GM19238 (cell line): ENCODE measurements around the gene PSPN.

ENCODE experiments used
- DNase-seq: peaks from one replicate; pipeline ENCODE4 v3.0.0; 2011; ENCODE audit warnings: low spot score; ENCODE audit not compliant: insufficient read length

PSPN gene, protein sequence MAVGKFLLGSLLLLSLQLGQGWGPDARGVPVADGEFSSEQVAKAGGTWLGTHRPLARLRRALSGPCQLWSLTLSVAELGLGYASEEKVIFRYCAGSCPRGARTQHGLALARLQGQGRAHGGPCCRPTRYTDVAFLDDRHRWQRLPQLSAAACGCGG

DNA sequence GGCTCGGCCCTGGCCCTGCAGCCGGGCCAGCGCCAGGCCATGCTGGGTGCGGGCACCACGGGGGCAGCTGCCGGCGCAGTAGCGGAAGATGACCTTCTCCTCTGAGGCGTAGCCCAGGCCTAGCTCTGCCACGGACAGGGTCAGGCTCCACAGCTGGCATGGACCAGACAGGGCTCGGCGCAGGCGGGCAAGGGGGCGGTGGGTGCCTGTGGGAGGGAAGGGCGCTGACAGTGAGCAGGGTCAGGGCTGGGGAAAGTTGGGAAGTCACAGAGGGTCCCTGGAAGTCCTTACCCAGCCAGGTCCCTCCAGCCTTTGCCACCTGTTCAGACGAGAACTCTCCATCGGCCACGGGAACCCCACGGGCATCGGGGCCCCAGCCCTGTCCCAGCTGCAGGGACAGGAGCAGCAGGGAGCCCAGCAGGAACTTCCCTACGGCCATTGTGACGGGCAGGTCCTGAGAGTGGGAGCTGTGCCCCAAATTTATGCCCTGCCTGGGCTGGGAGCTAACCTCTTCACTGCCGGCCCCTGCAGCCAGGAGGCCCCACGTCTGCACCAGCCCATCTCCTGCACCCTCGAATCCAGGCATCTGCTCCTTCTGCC lies at the start of gene PSPN:
Gene PSPN (minus strand): TSS at position 523 of the 600 bp plus-strand sequence. CDS start 84 bp downstream, at position 439.
- no peak for DNase-seq

DNA sequence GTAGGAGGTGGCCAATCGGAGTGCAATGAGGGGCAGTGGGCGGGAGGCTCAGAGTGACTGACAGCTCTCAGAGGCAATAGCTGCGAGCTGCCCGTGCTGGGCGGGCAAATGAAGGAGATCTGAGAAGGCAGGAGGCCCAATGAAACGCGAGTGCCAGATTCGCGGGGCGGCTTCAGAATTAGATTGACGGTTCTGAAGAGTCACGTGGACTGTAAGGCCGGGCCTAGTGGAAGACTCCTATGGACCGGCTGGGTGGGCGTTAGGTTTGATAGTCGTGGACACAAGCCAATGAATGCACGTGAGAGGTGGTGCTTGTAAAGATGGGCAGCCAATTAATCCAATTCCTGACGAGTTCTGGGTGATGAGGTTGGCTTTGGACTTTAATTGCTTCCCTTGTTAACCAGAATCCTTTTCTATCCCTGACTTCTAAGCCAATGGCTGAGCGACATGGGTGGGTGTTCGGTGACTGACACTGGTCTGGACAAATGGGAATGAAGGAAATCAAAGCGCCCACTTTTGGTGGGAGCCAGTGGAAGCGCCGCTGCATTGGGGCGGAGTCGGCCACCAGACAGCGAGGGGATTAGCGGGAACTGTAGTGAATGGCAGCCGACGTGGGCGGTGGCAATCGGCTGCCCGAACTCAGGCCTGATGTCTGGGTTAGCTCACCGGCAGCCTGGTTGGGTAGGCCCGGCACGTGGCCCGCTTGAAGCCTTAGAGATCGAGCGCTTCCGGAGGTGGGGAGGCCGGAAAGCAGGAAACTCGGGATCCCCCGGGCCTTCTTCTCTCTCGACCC lies 49.4 kb upstream of the PSPN start:
- DNase-seq, result peak; percentile 100

DNA sequence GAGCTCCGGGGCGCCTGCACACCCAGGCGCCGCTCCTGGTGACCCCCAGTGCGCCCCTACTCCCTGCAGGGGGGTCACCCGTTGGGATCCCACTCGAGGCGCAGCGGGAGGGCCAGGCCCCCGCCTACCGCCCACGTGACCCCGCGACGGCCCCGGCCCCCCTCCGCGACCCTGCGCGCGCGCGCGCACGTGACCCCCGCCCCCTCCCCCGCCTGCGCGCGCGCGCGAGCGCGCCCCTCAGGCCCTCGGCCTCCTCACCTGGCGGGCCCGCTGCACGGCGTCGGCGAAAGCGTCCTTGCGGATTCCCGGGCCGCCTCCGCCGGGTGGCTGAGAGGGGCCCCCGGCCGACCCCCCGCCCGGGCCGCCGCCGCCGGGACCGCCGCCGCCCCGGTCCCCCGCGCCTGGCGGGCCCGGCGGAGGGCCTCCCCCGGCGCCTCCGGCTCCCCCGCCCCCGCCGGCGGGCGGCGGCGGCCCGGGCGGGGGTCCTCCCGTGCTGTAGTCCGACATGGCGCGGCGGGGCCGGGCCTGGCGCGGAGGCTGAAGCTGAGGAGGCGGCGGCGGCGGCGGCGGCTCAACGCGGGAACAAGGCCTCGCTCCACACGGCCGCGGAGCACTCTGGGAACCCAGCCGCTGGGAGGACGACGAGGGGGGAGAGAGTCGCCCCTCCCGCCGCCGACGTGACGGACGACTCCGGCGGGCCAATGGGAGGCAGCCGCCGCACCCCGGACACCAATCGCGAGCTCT lies 48.6 kb upstream of the PSPN start, which contains the start of gene KHSRP:
Gene KHSRP (minus strand): TSS at position 617 of the 744 bp plus-strand sequence. CDS start 110 bp downstream, at position 507.
- peak; percentile 47 for DNase-seq

DNA sequence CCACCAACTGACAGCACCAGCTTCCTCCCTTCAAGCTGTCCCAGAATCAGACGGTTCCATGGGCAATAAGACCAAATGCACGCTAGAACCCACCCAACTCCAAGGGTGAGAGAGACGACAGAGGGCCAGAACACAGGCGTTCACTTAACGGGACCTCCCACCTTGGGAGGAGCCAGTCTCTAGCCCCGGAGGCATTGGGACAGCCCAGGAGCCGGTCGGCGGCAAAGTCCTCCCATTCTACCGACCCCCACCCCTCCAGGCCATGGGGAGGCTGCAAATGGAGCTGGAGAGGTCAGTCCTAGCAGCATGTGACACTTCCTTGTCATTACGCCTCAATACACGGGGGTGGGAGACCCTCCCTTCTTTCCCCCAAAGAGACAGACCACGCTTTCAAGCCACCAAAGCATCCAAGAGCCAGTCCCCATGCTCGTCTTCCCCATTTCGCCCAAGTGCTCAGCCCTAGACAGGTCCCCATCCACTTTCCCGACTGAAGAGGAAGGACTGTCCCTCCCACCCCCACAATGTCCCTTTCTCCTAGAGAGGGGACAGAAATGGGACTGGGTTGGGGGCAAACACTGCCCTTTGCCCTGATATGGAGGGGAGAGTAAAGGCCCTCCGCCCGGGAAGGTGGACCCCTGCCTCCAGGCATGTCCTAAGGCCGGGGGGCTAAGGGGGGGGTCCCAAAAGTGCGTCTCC lies 47.9 kb upstream of the PSPN start:
- peak; percentile 64 for DNase-seq

DNA sequence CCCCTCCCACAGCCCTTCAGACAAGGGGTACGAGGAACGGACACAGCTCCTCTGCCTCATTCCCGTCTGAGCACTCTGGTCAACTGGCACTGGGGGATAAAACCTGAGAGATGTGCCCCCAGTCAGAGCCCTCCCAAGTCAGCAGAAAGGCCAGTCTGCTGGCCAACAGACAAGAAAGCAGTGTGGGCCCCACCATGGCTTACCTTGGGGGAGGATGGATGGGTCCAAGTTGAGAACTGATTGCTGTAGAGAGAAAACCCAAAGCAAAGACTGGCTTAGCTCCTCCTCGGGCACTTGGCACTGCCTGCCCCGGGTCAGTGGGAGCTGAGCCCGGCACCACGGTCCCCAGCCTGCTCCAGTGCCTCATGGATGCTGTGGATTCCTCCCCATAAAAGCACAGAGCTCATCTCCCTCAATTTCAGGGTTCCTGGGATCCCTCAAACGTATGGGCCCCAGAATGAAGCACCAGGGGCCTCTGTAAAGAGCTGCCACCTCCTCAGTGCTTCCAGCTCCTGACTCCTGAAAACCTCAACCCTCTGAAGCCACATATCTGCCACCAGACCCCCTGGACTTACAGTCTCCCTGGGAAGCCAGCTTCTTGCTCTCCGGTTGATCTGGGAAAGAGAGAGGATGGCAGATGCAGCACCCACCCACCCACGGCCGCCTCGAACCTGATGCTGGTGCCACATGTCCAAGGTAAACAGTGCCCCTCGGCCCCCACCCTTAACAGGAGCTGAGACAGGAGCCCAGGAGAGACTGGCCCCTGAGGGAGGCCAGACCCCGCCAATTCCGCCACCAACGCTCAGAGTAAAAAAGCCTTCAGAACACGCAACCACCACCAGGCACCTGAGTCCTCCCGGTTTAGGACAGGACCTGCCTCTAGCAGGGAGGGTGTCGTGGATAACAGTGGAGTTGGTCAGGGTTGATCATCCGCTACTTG lies 45.6 kb upstream of the PSPN start:
- DNase-seq, result no peak

DNA sequence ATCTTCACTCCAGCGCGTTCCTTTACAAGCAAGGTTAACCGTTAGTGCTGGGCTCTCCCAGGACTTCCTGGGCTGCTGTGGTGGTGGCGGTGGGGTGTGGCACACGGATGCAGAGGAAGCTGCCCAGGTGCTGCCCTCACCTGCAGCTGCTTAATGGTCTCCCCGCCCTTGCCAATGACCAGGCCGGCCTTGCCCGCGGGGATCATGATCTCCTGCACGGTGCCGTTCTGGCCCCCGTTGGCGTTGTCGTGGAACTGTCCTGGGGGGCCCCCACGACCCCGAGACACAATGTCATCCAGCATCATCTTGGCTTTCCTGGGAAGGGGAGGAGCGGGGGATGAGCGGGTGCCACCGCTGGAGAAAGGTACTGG lies 42.8 kb upstream of the PSPN start:
- no peak for DNase-seq

DNA sequence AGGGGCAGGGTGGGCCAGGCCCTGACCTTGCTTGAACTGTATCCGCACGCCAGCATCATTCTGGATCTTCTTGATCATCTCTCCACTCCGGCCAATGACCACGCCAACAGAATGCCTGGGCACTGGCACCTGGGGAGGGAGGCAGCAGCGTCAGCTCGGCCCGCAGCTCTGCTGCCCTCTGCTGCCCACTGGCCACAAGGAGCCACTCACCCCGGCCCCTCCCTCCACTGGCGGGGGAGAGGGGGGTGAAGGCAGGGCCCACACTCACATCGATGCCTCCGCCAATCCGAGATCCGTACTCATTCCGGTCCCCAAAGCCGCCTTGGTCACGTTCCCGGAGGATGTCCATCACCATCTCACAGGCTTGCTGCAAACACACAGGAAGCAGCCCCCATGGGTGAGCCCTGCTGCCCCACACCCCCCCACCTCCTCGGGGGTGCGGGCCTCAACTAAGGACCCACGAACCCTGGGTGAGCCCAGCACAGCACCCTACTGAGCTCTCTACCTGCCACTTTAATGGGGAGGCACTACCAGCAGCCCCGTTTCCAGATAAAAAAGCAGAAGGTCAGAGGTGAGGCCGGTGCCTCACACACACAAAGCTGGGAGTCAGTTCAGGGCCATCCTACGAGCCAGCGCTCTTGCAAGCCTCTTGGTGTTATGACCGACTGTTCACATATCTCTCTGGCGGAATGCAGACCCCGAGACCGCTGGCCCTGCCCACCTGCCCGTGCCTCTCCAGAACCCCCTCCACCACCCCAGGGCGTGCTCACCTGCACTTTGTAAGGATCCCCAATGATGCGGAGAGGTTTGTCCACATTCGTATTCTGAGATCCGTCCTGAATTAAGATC lies 42.2 kb upstream of the PSPN start:
- no peak for DNase-seq

DNA sequence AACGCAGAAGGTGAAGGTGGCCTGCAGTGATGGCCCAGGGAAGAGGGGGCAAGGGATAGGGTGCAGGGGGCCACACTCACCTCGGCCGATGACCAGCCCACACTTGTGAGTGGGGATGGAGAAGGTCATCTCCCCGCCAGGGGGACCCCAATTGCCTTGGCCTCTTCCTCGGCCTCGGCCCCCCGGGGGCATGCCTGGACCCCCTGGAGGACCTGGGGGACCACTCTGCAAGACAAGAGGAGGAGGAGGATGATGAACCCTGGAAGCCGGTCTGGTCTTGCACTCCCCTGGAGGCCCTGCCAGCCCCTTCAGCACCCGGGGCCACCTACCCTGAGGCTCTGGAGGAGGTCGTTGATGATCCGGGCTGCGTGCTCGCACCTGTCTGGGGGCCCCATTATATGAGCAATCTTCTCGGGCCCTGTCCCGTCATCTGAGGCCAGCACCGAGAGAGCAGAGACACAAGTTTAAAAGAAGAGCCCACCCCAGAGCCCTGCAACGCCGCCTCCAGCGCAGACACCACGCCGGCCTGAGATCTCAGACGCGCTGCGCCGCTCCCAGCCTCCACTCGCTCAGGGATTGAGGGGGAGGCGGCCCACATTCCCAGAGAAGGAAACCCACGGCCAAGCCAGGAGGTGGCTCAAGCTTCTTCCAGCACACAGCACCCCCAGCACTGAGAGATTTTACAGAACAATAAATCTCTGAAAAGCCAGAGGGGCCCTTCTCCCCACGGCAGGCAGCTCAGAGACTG lies 41.1 kb upstream of the PSPN start:
- no peak for DNase-seq

DNA sequence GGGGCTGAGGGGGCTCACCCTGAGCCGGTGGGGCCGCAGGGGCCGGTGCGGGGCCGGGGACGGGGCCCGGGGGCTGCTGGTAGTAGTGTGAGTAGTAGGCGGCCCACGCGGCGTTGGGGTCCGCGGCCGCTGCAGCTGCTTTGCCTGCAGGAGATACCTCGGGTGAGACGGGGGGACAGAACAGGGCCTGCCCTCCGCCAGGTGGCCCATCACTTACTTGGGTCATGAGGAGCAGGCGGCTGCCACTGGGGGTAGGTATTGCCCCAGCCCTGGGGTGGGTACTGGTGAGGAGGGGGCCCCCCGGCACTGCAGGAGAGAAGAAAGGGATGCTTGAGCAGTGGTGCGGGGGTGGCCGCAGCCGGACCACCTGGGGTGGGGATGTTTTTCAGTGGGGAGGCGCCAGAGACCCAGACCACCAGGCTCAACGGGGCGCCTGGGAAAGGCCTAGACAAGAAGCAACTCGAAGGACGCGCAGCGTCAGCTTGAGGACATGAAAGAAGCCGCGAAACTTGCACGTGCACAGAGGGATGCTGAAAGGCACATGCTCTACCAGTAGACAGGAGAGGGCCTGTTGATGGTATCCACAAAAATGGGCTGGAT lies 40.0 kb upstream of the PSPN start:
- DNase-seq, result no peak

DNA sequence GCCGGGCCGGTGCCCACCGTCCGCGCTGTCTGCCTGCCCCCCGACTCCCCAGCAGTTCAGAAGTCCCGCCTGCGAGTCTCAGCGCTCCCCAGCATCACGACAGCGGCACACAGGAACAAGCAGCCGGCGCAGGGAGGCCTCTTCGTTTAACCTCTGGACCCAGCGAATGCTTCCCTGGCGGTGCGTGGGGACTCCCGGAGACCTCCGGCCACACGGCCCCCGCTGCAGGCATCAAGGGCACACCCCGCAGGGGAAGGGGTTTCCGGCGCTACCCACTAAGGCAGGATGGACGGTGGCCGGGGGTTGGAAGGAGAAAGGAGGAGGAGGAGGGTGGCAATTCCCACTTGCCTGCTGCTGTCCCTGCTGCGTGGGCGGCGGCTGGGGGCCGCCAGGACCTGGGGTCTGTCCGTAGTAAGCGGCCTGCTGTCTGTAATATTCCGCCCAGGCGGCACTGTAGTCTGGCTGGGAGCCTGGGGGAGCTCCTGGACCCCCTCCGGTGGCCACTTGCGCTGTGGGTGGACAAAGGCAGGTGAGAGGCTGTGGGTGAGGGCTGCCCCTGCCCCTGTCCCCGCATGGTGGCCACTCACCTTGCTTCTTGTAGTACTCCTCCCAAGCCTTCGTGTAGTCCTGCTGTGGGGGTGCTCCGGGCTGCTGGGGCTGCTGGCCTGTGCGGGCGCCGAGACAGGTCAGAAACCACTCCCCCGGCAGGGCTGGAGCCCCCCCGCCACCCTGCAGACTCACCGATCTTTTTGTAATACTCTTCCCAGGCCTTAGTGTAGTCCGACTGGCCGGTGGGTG lies 39.3 kb upstream of the PSPN start:
- DNase-seq, result no peak

DNA sequence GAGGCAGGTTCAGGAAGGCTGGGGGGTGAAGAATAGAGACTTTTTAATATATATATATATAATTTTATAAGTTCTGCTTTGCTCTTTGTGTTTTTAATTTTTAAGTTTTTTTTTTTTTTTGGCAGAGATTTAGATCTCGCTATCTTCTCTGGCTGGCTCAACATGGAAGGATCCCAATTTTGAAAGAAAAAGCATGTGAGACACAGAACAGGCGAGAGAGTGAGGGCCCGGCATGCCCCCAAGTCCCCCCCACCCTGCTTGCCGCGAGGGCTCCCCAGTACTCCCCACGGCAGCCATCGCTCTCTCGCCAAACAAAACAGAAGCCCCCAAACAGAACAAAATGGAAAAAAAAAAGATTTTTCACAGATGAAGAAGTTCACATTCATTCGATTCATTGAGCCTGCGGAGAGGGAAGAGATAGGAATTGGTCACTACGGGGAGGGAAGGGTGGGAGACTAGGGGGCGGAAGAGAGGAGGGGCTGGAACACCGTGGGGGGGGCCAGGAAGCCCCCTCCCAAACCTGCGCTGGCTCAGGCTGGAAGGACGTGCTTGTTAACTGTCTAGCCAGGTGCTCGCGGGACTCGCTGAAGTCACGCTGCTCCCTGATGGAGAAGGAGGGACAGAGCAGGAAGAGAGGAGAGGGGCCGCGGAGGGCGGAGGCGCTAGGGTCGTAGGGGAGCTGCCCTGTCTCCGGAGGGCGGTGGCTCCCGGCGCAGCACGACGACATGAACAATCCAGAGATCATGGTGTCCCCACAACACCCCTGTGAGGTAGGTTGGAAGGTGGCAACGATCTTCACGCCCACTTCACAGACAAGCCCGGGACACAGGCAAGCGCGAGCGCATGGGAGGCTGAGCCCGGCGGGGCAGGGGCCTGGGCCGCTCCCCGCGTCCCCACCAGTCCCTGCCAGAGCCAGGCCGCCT lies 38.2 kb upstream of the PSPN start:
- DNase-seq, result no peak

DNA sequence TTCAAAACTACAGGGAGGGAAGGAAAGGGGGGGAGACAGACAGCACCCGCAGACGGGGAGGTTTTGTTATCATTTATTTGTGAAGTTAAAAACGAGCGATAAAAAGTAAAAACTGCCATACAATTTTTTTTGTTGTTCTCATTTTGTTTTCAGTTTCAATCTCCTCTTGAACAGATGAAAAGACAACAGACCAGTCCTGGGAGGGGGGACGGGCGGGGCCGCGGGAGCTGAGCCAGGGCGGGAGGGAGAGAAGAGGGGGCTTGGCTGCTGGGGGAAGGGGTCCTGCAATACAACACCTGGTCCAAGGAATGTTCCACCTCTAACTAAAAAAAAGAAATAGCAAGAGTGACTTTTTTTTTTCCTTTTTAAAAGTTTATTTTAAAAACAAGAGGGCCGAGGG lies 37.6 kb upstream of the PSPN start:
- DNase-seq, result no peak

DNA sequence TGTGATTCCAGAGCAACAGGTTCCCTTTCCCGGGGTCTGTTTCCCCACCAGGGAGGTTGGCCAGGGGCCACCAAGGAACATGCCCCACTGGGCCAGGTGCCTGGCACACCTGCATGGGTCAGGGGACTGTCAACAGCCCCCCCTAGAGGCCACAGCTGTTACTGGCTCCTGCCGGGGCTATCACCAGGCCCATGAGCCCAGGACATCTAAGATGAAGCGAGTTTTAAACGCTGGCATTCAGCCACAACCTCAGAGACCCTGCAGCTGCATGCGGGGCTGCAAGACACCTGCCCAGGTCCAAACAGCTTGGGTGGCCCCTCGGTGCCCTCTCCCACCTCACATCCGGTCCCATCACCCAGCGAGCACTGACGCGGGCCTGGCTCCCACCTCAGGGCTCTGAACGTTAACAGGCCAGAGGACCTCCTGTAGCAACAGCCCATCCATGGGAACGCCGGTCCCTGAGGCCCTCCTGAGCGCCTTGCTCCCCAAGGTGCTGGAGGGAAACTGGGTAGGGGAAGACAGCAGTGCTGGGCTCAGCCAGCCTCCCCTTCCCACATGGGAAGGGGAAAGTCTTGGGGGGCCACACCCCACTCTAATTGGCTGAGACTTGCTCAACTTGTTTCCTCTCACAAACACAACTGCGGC lies 36.8 kb upstream of the PSPN start:
- no peak for DNase-seq

DNA sequence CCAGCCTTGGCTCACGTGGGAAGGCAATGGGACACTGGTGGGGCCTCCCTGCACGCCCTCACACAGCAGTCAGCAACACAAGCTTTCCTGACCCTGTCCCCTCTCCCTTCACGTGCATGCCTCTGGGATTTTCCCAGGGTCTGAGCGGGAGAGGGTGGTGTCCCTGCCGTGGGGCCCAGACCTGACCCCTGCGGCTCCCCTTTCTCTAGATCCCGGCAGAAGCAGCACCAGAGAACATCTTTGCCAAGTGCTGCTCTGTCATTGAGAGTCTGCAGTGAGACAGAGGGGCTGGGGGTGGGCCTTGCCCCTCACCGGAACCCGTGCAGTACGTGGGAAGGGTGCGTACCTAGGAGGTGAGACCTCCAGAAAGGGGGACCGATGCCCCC lies 36.3 kb upstream of the PSPN start:
- no peak for DNase-seq

DNA sequence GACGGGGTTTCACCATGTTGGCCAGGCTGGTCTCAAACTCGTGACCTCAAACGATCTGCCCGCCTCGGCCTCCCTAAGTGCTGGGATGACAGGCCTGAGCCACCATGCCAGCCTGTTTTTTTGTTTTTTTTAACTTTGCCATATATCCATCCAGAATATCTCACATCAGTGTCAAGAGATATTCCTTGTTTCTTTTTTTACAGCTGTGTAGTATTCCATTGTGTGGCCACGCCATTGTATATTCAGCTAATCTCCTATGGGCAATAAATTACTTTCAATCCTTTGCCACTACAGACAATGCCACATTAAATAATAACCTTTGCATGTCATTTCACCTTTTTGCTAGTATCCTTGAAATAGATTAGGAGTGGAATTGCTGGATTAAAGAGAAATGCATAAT lies 33.6 kb upstream of the PSPN start:
- DNase-seq, result no peak

DNA sequence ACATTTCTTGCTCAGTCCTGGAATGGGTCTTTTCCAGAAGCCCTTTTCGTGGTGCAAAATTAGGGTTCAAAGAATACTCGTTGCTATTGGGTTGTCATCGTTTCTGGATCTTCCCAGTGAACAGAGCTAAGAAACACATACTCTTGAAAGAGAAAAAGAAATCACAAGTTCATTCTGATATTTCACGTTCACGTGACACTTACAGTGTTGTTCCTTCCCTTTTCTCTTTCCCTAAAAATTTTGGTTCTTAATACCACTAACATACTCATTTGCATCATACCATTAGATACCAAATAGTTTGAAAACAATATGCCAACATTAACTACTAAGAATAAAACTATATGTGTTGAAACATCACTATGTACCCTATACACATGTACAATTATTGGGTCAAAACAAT lies 30.7 kb upstream of the PSPN start:
- DNase-seq, result no peak
